GM21717 (cell line): ENCODE results near the gene GNPTG.

ENCODE experiments used
- ATAC-seq: cut with Tn5 transposase; IDR thresholded peaks from one replicate; pipeline ENCODE4 v1.9.1; 2021; ENCODE audit warnings: mild to moderate bottlenecking, moderate library complexity; ENCODE audit not compliant: unreplicated experiment

Gene GNPTG

GRCh38 chr16:1333149-1333812 lies 18.4 kb upstream of the GNPTG start, which contains the start of gene BAIAP3:
Gene BAIAP3, plus strand, starts transcription at chr16:1333645. Its CDS starts 4,905 bp downstream, at chr16:1338550.
- no peak for ATAC-seq

- no peak for ATAC-seq
Measured at GRCh38 chr16:1333854-1334700, 17.7 kb upstream of the GNPTG start.

GRCh38 chr16:1334739-1335138 lies 17.0 kb upstream of the GNPTG start:
- no peak for ATAC-seq

- no peak for ATAC-seq
Measured at GRCh38 chr16:1335211-1335971, 16.3 kb upstream of the GNPTG start.

GRCh38 chr16:1335996-1336395 lies 15.7 kb upstream of the GNPTG start:
- no peak for ATAC-seq

- no peak for ATAC-seq
Measured at GRCh38 chr16:1336619-1337018, 15.1 kb upstream of the GNPTG start.

- ATAC-seq = no peak
Measured at GRCh38 chr16:1337486-1337885, 14.2 kb upstream of the GNPTG start.

GRCh38 chr16:1338119-1338730 lies 13.5 kb upstream of the GNPTG start:
- ATAC-seq = no peak

GRCh38 chr16:1338855-1339675 lies 12.7 kb upstream of the GNPTG start:
- no peak for ATAC-seq

GRCh38 chr16:1340730-1341494 lies 10.8 kb upstream of the GNPTG start:
- ATAC-seq = no peak

- ATAC-seq = no peak
Measured at GRCh38 chr16:1341495-1342420, 10.0 kb upstream of the GNPTG start.

- peak; percentile 69 for ATAC-seq
Measured at GRCh38 chr16:1342526-1343427, 9.0 kb upstream of the GNPTG start.

GRCh38 chr16:1343428-1344242 lies 8.1 kb upstream of the GNPTG start:
- no peak for ATAC-seq

- no peak for ATAC-seq
Measured at GRCh38 chr16:1344499-1344898, 7.2 kb upstream of the GNPTG start.

- no peak for ATAC-seq
Measured at GRCh38 chr16:1345087-1345486, 6.6 kb upstream of the GNPTG start.

GRCh38 chr16:1345651-1346421 lies 5.9 kb upstream of the GNPTG start:
- ATAC-seq = no peak
